GM21723 (cell line): Measurements from ENCODE around the gene ZCWPW1.
A peak's percentile ranks its signal among the peaks of the same experiment; 100 is the strongest.

ENCODE experiments used
- ATAC-seq: cut with Tn5 transposase; IDR thresholded peaks from one replicate; pipeline ENCODE4 v1.9.1; 2021; ENCODE audit warnings: mild to moderate bottlenecking, moderate library complexity; ENCODE audit not compliant: unreplicated experiment

ZCWPW1 gene, protein sequence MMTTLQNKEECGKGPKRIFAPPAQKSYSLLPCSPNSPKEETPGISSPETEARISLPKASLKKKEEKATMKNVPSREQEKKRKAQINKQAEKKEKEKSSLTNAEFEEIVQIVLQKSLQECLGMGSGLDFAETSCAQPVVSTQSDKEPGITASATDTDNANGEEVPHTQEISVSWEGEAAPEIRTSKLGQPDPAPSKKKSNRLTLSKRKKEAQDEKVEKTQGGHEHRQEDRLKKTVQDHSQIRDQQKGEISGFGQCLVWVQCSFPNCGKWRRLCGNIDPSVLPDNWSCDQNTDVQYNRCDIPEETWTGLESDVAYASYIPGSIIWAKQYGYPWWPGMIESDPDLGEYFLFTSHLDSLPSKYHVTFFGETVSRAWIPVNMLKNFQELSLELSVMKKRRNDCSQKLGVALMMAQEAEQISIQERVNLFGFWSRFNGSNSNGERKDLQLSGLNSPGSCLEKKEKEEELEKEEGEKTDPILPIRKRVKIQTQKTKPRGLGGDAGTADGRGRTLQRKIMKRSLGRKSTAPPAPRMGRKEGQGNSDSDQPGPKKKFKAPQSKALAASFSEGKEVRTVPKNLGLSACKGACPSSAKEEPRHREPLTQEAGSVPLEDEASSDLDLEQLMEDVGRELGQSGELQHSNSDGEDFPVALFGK

DNA sequence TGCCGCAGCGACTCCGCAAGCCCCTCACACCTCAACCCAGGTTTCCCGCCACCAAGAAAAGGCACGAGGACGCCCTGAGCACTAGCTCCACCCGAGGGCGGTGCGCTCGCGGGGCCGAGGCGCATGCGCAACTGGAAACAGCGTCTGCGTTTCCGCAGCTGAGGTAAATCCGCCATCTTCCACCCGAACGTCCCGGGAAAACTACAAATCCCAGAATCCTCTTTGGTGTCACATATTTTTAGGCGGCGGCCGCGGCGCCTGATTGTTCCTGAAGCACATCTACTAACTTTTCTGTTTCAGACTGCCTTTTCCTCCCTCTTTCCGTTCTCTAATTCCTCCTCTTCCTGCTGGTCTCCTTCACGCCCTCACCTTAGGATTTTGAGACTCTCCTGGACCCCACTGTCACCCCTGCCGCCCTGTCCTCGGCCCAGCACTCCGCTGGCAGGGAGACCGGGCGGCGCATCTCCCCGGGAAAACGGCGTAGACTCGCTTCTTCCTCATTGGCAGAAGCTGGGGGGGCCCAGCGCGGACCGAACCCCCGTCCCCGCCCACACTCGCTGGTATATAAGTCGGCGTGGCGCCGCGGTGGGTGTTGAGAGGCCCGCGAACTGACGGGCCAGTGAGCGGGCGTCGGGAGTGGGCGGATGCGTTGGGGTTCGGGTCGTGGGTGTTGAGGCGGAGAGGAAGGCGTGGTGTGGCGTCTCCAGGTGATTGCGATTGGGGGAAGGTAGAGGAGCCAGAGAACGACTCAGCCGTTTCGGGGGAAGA is at the start of gene ZCWPW1:
ZCWPW1 (minus strand) TSS at position 505 of the 768 bp plus-strand sequence. CDS start 8,054 bp downstream, outside the sequence.
- peak; percentile 48 for ATAC-seq

DNA sequence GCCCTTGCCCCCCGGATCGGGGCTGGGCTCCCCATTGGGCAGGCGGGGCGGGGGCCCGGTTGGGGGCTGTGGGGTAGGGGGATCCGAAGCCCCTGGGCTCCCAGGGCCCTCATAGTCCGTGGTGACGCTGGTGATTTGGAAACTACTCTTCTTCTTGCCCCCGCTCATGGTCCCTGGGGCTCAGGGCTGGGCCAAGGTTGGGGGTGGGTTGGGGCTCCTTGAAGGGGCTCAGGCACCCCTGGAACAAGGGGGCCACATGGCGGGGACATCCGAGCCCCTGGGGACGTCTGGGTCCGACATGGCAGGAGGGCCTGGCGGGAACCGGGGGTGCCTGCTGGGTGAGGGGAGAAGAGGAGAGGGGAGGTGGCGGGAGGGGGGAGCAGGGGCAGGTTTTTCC is 49.4 kb upstream of the ZCWPW1 start:
- no peak for ATAC-seq

DNA sequence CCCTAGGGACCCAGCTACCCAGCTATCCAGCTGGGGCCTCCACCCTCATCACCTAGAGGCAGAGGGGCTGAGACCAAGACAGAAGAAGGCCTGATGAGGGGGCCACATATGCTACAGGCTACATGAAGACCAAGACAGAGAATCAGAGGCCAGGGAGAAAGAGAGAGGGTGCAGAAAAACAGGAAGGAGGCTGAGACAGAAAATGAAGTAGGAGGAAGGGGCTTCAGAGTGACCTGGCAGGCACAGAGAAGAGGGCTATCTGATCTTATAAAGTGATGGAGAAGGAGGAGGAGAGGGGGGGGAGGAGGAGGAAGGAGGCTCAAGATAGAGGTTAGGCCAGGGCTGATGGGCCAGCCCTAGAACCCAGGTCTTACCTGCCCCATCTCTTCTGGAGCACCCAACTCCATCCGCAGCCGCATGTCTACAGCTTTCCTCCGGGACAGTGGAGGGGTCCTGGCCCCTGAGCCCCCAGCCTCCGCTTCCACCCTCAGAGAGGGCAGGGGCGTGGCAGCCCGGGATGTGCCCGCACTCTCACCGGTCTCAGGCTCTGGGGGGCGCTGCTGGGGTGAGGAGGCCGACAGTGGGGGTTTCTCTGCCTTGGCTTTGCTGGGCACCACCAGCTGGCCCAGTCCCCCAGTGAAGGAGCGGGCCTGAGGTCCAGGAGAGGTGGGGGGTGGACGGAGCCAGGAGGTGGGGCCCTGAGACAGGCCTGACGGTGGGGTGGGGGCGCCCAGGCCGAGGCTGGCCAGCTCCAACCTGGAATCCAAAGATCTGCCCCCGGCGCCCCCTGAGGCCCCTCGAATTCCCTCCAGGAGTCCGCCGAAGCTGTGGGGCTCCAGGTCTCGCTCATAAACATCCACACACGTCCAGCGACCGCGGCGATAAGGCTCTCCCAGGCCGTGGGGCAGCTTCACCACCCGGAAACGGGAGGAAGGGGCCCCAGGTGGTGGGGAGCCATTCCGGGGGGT is 48.7 kb upstream of the ZCWPW1 start:
- no peak for ATAC-seq

DNA sequence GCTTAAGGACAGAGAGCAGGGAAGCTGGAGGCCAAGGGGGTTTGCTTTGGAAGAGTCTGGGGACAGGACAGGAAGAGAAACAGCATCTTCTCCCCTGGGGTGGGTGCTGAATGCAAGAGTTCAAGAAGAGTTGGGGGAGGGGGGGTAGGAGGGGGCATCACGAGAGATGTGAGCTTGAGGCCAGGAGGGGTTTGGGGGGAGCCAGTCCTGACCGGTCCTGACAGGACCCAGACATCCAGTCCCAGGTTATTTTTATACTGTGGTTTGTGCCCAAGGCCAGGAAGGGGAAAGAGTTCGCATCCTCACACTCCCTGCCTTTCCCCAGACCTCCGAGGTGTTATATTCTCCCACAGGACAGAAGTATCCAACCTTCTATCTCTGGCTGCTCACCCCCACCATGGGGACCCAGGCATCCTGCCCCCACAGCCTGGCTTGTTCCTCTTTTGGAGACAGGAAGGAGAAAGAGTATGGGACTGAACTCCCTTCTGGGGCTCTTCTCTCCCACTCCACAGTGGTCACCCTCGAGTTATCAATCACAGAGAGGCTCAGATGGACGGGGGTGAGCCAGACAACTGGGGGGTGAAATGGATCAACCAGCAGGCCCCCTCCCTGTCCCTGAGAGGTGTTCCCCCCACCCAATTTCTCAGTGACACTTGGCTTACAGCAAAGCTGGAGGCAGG is 47.7 kb upstream of the ZCWPW1 start:
- no peak for ATAC-seq

DNA sequence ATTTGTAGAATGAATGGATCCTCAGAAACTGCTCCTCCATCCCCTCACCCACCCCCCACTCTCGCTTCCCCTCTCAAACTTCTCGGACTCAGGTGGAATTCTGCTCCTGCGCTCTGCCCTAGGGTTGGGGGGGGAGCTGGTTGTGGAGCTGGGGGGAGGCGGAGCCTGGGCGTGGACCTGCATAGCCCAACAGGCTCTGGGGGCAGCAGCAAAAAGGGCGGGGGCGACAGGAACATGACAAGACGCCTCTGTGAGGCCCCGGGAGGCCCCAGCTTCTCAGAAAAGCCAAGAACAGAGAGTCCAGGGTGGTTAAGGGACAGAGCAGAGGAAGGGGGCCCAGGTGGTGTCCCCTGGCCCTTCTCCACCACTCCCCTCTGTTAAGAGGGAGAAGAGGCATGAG is 47.0 kb upstream of the ZCWPW1 start:
- ATAC-seq, result no peak

DNA sequence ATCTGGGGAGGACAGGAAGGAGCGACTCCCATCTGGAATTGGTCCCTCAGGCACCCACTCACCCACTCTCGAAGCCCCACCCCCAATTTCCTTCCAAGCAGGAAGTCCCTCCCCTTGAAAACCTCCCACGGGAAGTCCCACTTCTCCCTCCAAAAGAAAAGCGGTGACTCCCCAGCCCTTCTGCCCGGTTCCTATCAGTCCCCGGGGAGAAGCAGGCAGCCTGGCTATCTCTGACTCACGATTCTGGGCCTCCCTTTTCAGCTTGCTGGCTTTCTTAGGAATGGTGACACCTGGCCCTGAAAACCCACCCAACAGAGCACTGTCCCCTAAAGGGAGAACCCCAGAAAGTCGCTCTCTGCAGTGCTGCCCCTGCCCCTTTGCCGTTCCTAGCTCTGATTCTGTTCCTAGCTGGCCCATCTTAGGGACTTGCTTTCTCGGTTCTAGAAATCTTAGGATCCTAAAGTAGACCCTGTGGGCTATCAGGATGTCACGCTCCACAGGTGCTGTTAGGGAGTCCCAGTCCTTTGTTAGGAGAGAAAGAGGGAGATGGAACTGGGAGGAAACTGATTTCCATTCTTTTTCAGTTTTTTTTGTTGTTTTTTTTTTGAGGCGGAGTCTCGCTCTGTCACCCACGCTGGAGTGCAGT is 44.5 kb upstream of the ZCWPW1 start:
- no peak for ATAC-seq

DNA sequence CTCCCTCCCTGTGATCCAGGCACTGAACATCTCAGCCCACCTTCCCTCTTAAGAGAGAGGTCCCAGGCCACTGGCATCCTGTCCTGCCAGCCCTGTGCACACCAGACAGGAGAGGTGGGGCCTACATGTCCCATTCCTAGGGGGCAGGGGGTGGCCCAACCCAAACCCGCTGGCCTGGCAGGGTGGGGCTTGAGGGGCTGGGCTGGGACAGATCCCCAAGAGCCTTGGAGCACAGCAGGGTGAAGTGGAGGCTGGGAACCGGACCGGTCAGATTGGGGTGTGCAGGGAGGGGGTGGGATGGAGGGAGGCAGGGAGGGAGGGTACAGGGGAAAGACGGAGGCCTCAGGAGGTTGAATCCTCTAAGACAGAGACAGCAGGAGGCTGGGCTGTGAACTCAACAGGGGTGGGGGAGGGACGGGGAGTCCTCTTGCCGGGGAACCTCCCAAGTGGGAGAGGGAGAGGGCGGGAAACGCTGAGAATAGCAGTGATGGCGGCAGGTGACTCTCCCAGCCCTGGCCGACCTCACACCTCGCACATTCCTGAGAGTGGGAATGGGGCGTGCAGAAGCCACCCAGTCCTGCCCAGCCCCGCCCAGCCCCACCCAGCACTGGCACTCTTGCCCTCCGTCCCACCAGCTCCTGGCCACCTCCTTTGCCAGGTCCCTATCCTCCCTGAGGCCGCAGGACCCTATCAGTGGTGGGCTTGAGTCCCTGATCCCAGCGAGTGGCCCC is 43.8 kb upstream of the ZCWPW1 start:
- ATAC-seq, result no peak

DNA sequence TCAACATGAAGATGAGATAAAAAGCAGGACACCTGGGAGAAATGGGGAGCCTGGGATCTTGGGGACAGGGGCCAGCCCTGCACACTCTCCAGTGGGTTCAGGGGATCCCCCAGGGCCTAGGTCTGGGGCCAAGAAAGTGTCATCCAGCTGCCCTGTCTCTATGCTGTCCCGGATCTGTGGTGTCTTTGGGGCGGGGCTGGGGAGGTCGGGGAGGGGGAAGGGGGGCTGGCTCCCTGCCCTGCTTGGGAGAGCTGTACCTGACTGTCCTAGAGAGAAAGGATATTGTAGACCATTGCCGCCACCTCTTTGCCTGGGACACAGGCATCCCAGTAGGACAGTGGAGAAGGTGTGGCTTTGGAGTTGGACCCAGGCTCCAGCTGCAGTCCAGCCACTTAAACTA is 42.5 kb upstream of the ZCWPW1 start:
- ATAC-seq, result no peak

DNA sequence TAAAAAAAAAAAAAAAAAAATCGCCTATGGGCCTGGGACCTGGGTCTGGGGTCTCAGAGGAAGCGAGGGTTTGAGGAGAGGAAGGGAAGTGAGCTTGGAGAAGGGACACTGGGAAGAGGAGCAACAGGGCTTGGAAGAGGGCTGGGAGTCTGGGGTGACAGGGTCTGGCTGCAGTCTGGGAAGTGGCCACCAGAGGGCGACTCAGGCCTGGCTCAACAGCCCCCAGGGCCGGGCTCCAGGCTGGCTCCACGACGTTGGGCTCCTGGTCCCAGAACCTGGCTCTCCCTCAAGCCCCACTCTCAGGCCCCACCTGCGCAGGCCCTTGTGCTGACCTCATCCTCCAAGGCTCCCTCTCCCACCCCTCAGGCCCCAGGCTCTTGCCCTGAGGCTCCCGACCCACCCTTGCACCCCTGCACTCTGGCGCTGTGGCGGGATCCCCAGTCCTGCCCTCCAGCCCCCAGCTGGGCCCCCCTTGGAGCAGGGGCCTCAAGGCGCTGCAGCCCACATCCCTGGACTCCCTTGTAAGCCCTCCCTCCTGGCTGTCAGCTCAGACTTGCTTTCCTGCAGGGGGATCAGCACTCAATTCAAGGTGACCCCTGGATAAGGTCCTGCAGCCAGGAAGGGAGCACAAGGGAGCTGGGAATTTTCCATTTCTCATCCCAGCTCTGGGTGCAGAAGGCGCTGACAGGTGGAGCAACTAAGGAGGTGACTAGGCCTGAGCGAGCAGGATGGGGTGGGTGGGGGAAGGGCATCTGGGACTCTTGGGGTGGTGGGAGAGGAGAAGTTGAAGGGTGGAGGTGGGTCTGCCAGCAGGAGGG is 40.9 kb upstream of the ZCWPW1 start:
- ATAC-seq, result no peak

DNA sequence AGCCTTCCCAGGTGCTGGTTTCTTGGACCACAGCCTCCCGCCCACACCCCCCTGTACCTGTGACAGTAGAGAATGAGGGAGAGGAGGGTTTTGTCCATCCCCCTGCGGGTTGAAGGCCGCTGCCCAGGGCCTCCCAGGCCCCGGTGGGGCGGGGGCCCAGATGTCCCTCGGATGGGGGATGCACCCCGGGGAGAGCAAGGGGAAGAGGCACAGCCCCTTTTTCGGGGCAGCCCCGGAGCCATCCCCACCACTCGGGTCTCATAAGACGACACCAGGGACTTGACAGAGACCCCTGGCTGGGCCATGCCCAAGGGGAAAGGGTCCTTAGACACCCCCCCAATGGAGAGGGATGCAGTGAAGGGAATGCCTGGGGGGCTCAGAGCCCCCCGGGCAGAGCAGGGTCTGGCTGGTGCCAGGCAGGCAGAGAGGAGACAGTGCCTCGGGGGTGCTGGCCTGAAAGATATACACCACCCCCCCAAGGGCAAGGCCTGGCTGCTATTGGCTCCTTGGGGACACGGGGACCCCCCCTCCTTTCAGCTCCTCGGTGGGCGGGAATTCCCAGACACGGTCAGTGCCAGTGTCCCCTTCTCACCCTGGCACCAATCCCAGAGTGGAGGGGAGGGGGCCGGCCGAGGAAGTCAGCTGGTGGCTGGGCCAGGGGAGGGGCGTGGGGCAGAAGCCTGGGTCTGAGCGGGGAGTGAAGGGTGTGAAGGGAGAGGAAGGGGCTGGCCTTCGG is 39.3 kb upstream of the ZCWPW1 start:
- ATAC-seq, result no peak

DNA sequence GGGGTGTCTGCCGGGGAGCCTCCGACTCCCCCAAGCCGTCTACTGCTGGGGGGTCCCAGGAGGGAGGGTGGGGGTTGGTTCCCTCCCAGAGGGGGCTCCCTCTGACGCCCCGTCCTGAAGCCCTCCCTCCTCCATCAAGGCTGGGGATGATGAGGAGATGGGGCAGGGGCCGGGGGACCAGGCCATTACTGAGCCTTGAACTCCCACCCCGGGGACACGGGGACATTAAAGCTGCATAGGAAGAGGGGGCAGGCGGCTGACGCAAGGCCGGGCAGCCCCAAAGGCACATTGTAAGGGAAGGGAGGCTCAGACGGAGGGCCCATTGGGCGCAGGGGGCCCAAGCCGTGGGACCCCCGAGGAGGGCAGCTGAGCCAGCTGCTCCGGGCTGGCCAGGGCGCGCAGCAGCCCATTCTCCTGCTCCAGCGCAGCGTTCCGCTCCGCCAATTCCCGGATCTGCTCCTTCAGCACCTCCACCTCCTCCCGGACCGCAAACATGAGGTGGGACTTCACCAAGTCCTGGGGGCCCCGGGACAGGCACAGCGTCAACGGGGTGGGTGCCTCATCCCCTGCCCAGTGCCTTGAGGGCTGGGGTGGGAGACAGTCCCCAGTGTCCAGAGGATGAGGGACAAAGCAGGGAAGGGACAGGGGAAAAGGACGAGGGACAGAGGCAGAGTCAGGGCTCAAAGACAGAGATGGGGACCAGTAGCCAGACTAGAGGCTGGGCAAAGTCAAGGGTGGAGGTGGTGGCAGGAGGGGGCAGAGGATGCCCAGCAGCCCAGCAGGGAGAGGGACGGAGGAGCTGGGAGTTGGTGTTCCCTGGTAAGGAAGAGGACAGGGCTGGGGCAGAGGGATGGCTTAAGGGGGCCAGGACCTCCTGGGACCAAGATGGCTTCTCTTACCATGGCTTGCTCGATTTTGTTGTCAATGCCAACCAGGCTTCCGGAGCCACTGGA is 38.4 kb upstream of the ZCWPW1 start:
- ATAC-seq, result no peak

DNA sequence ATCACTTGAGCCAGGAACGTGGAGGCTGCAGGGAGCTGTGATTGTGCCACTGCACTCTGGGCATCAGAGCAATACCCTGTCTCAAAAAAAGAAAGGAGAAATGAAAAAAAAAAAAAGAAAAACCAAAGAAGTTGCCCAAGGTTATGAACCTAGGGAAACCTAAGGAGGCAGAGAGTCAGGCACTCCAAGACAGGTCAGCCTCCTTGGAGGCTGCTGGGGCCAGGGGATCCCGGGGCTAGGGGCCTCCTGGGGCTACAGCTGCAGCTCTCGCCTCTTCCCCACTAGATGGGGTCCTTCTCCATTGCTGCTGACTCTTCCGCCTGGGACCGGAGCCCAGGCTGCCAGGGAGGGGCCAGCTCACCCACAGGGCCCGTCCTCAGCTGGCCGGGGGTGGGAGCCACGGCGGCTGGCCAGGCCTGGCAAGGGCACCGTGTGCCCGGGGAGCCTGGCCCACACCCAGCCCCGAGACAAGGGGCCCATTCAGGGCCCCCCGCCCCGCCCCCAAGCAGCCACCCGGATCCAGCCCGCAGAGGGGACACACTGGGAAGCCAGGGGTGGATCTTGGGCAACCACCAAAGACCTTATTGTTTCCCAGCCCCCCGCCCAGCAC is 37.3 kb upstream of the ZCWPW1 start:
- ATAC-seq, result no peak

DNA sequence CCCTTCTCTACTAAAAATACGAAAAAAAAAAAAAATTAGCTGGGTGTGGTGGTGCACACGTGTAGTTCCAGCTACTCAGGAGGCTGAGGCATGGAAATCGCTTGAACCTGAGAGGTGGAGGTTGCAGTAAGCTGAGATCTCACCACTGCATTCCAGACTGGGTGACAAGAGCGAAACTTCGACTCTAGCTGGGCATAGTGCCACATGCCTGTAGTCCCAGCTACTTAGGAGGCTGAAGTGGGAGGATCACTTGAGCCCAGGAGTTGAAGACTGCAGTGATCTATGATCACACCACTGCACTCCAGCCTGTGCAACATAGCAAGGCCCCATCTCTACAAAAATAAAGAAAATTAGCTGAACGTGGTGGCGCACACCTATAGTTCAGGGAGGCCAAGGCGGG is 36.8 kb upstream of the ZCWPW1 start:
- ATAC-seq, result no peak

DNA sequence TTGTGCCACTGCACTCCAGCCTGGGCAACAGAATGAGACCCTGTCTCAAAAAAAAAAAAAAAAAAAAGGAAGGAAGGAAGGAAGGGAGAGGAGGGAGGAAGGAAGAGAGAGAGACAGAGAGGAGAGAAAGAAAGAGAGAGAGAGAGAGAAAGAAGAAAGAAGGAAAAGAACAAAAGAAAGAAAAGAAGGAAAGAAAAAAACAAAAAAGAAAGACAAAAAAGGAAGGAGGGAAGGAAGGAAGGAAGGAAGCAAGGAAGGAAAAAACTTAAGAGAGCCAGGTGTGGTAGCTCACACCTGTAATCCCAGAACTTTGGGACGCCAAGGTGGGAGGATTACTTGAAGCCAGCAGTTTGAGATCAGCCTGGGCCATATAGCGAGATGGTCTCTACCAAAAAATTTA is 36.3 kb upstream of the ZCWPW1 start:
- no peak for ATAC-seq

DNA sequence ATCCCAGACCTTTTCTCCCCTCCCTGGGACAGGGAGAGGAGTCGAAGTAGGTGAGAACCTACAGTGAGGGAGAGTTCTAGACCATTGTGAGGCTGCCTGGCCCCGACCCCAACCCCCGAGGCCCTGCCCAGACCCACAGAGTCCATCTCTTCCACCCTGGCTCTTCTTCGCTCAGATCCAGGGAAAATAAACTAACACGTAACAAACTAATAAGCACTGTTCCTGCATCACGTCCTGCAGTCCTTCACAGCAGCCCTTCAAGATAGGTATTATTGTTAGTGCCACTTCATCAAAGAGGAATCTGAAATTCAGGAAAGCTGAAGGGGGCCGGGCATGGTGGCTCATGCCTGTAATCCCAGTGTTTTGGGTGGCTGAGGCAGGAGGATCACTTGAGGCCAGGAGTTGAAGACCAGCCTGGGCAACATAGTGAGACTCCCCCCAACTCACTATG is 35.7 kb upstream of the ZCWPW1 start, which contains the start of gene SPACDR:
SPACDR (minus strand) TSS at position 51 of the 451 bp plus-strand sequence. CDS start 235 bp downstream, outside the sequence.
- ATAC-seq, result no peak

DNA sequence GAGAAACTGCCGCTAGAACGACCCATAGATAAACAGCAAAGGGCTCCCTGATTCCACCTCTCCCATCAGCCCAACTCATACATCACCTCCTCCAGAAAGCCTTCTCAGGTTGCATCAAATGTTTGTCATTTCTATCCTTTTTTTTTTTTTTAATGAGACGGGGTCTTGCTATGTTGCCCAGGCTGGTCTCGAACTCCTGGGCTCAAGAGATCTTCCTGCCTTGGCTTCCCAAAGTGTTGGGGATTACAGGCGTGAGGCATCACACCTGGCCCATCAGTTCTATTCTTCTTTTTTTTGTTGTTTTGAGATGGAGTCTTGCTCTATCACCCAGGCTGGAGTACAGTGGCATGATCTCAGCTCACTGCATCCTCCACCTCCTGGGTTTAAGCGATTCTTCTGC is 28.5 kb upstream of the ZCWPW1 start:
- no peak for ATAC-seq
